HEK293 (cell line): ENCODE measurements around the gene DVL3.

Experiments used
- CTCF ChIP-seq: fragments of 450-650 bp; formaldehyde crosslinking; IDR thresholded peaks from 2 replicates; pipeline ENCODE4 v1.5.1; 2016; ENCODE audit warnings: missing biosample characterization, missing genetic modification characterization
- HIC1 ChIP-seq: fragments of 450-650 bp; formaldehyde crosslinking; IDR thresholded peaks from 2 replicates; pipeline ENCODE4 v1.5.1; 2016; ENCODE audit warnings: missing biosample characterization, missing genetic modification characterization
- IKZF3 ChIP-seq: fragments of 450-650 bp; IDR thresholded peaks from 2 replicates; pipeline ENCODE4 v1.5.0; 2018; ENCODE audit warnings: missing biosample characterization, mild to moderate bottlenecking, missing genetic modification characterization, moderate library complexity
- KLF16 ChIP-seq: fragments of 450-650 bp; formaldehyde crosslinking; IDR thresholded peaks from 2 replicates; pipeline ENCODE4 v1.5.1; 2017; ENCODE audit warnings: missing biosample characterization, missing genetic modification characterization
- KLF7 ChIP-seq: fragments of 450-650 bp; formaldehyde crosslinking; IDR thresholded peaks from 2 replicates; pipeline ENCODE4 v1.5.1; 2016; ENCODE audit warnings: missing biosample characterization, missing genetic modification characterization, borderline replicate concordance
- KLF8 ChIP-seq: fragments of 450-650 bp; formaldehyde crosslinking; IDR thresholded peaks from 2 replicates; pipeline ENCODE4 v1.5.1; 2016; ENCODE audit warnings: missing biosample characterization, missing genetic modification characterization
- PRDM10 ChIP-seq: fragments of 450-650 bp; formaldehyde crosslinking; IDR thresholded peaks from 2 replicates; pipeline ENCODE4 v1.5.1; 2016; ENCODE audit warnings: missing biosample characterization, missing genetic modification characterization
- REPIN1 ChIP-seq: fragments of 450-650 bp; formaldehyde crosslinking; IDR thresholded peaks from 2 replicates; pipeline ENCODE4 v1.5.1; 2017; ENCODE audit warnings: missing biosample characterization, missing genetic modification characterization, low read depth
- SP7 ChIP-seq: fragments of 450-650 bp; formaldehyde crosslinking; IDR thresholded peaks from 2 replicates; pipeline ENCODE4 v1.5.1; 2016; ENCODE audit warnings: missing biosample characterization, missing genetic modification characterization
- ZBTB20 ChIP-seq: fragments of 450-650 bp; formaldehyde crosslinking; IDR thresholded peaks from 2 replicates; pipeline ENCODE4 v1.5.1; 2016; ENCODE audit warnings: missing biosample characterization, missing genetic modification characterization
- ZBTB21 ChIP-seq: fragments of 450-650 bp; formaldehyde crosslinking; IDR thresholded peaks from 2 replicates; pipeline ENCODE4 v1.5.1; 2017; ENCODE audit warnings: missing biosample characterization, missing genetic modification characterization
- ZEB2 ChIP-seq: fragments of 450-650 bp; formaldehyde crosslinking; IDR thresholded peaks from 2 replicates; pipeline ENCODE4 v1.5.1; 2016; ENCODE audit warnings: missing biosample characterization, missing genetic modification characterization
- ZFP69B ChIP-seq: fragments of 450-650 bp; formaldehyde crosslinking; IDR thresholded peaks from 2 replicates; pipeline ENCODE4 v1.5.1; 2016; ENCODE audit warnings: missing biosample characterization, missing genetic modification characterization
- ZNF10 ChIP-seq: fragments of 450-650 bp; formaldehyde crosslinking; IDR thresholded peaks from 2 replicates; pipeline ENCODE4 v1.5.1; 2017; ENCODE audit warnings: missing biosample characterization, missing genetic modification characterization
- ZNF140 ChIP-seq: fragments of 450-650 bp; formaldehyde crosslinking; IDR thresholded peaks from 2 replicates; pipeline ENCODE4 v1.5.1; 2016; ENCODE audit warnings: missing biosample characterization, missing genetic modification characterization
- ZNF202 ChIP-seq: fragments of 450-650 bp; formaldehyde crosslinking; IDR thresholded peaks from 2 replicates; pipeline ENCODE4 v1.5.1; 2016; ENCODE audit warnings: missing biosample characterization, missing genetic modification characterization, borderline replicate concordance
- ZNF280D ChIP-seq: fragments of 450-650 bp; formaldehyde crosslinking; IDR thresholded peaks from 2 replicates; pipeline ENCODE4 v1.5.1; 2016; ENCODE audit warnings: missing biosample characterization, missing genetic modification characterization
- ZNF324 ChIP-seq: fragments of 450-650 bp; formaldehyde crosslinking; IDR thresholded peaks from 2 replicates; pipeline ENCODE4 v1.5.1; 2016; ENCODE audit warnings: missing biosample characterization, missing genetic modification characterization
- ZNF335 ChIP-seq: fragments of 450-650 bp; formaldehyde crosslinking; conservative IDR thresholded peaks from 2 replicates; pipeline ENCODE4 v1.5.1; 2016; ENCODE audit warnings: missing biosample characterization, missing genetic modification characterization
- ZNF366 ChIP-seq: fragments of 450-650 bp; formaldehyde crosslinking; conservative IDR thresholded peaks from 2 replicates; pipeline ENCODE4 v1.5.1; 2016; ENCODE audit warnings: missing biosample characterization, missing genetic modification characterization
- ZNF394 ChIP-seq: fragments of 450-650 bp; formaldehyde crosslinking; IDR thresholded peaks from 2 replicates; pipeline ENCODE4 v1.5.1; 2016; ENCODE audit warnings: missing biosample characterization, missing genetic modification characterization, mild to moderate bottlenecking, moderate library complexity, borderline replicate concordance
- ZNF561 ChIP-seq: fragments of 450-650 bp; IDR thresholded peaks from 2 replicates; pipeline ENCODE4 v1.5.1; 2018; ENCODE audit warnings: missing biosample characterization, missing genetic modification characterization, borderline replicate concordance
- ZNF600 ChIP-seq: fragments of 450-650 bp; formaldehyde crosslinking; IDR thresholded peaks from 2 replicates; pipeline ENCODE4 v1.5.1; 2016; ENCODE audit warnings: missing biosample characterization, missing genetic modification characterization
- ZNF639 ChIP-seq: fragments of 450-650 bp; formaldehyde crosslinking; IDR thresholded peaks from 2 replicates; pipeline ENCODE4 v1.5.1; 2016; ENCODE audit warnings: missing biosample characterization, missing genetic modification characterization
- ZNF707 ChIP-seq: fragments of 450-650 bp; formaldehyde crosslinking; IDR thresholded peaks from 2 replicates; pipeline ENCODE4 v1.5.1; 2016; ENCODE audit warnings: missing biosample characterization, missing genetic modification characterization
- ZNF785 ChIP-seq: fragments of 450-650 bp; formaldehyde crosslinking; IDR thresholded peaks from 2 replicates; pipeline ENCODE4 v1.5.1; 2016; ENCODE audit warnings: missing biosample characterization, missing genetic modification characterization
- ZSCAN30 ChIP-seq: fragments of 450-650 bp; IDR thresholded peaks from 2 replicates; pipeline ENCODE4 v1.5.1; 2018; ENCODE audit warnings: missing biosample characterization, mild to moderate bottlenecking, missing genetic modification characterization, moderate library complexity

DVL3 gene

GRCh38 chr3:184135149-184135910, 19.8 kb upstream of the DVL3 start, which contains the start of gene EIF2B5 (continued):
- TF ChIP-seq KLF8 (peak; percentile 55; the same call in 1 of the 2 replicates), SP7 (tag by site-specific recombination) (peak; percentile 84), ZEB2 (tag by site-specific recombination) (peak; percentile 78; the same call in 1 of the 2 replicates), IKZF3 (peak; percentile 73), ZNF140 (tag by site-specific recombination) (no peak), ZNF335 (tag by site-specific recombination) (peak; percentile 26; the same call in 1 of the 2 replicates), ZNF366 (peak; percentile 80), ZNF561 (tag by site-specific recombination) (peak; percentile 23; the same call in 1 of the 2 replicates), ZNF202 (tag by site-specific recombination) (no peak), REPIN1 (tag by site-specific recombination) (no peak), ZFP69B (tag by site-specific recombination) (0 out of 2 replicates have a peak, but pooled peaks have one; percentile 21), HIC1 (peak; percentile 79), ZNF600 (tag by site-specific recombination) (0 out of 2 replicates have a peak, but pooled peaks have one; percentile 28), ZBTB21 (0 out of 2 replicates have a peak, but pooled peaks have one; percentile 10), ZNF324 (tag by site-specific recombination) (0 out of 2 replicates have a peak, but pooled peaks have one; percentile 65), ZSCAN30 (tag by site-specific recombination) (peak; percentile 83), ZNF394 (peak; percentile 65; the same call in 1 of the 2 replicates), CTCF (tag by site-specific recombination) (peak; percentile 83), KLF7 (tag by site-specific recombination) (no peak), PRDM10 (tag by site-specific recombination) (peak; percentile 90), ZNF10 (tag by site-specific recombination) (no peak), KLF16 (0 out of 2 replicates have a peak, but pooled peaks have one; percentile 17), ZNF707 (tag by site-specific recombination) (no peak), ZNF280D (tag by site-specific recombination) (0 out of 2 replicates have a peak, but pooled peaks have one; percentile 26), ZNF785 (tag by site-specific recombination) (no peak), ZBTB20 (tag by site-specific recombination) (peak; percentile 79; the same call in 1 of the 2 replicates), ZNF639 (tag by site-specific recombination) (0 out of 2 replicates have a peak, but pooled peaks have one; percentile 37)
